Esophagus squamous epithelium (tissue), 4 donors: Measurements from ENCODE around the gene TBCCD1.

ENCODE experiments used
- CTCF ChIP-seq, 6 experiments: fragments of 450-650 bp in 4 of 6; fragments of 200-600 bp in 2 of 6; sonication (generic) in 2 of 6; IDR thresholded peaks; one replicate each; pipeline ENCODE4 v1.5.1; 2016 to 2019; ENCODE audit warnings: antibody characterized with exemption in 6 of 6, mild to moderate bottlenecking in 4 of 6, moderate library complexity in 4 of 6
- POLR2A ChIP-seq, 4 donors: fragments of 450-650 bp; IDR thresholded peaks; one replicate each; pipeline ENCODE4 v1.6.1; 2017; ENCODE audit warnings: antibody characterized with exemption in 4 of 4, mild to moderate bottlenecking in 4 of 4, moderate library complexity in 3 of 4

- TF ChIP-seq CTCF (IDR thresholded peaks at IDR 0.05) (no peak), POLR2A (IDR thresholded peaks at IDR 0.05) (no peak)
Observed at GRCh38 chr3:186506191-186506739, 60.9 kb downstream of the TBCCD1 start.
